ENCODE measurements around the gene RAPGEF4. TPM values are rescaled to one million over a fixed set of nuclear protein-coding genes. Genes with fewer than 3 reads are reported as not detected.

The RAPGEF4 gene
- total RNA-seq, 2 experiments from 2014 or later = 0.23 to 0.40 TPM

DNA sequence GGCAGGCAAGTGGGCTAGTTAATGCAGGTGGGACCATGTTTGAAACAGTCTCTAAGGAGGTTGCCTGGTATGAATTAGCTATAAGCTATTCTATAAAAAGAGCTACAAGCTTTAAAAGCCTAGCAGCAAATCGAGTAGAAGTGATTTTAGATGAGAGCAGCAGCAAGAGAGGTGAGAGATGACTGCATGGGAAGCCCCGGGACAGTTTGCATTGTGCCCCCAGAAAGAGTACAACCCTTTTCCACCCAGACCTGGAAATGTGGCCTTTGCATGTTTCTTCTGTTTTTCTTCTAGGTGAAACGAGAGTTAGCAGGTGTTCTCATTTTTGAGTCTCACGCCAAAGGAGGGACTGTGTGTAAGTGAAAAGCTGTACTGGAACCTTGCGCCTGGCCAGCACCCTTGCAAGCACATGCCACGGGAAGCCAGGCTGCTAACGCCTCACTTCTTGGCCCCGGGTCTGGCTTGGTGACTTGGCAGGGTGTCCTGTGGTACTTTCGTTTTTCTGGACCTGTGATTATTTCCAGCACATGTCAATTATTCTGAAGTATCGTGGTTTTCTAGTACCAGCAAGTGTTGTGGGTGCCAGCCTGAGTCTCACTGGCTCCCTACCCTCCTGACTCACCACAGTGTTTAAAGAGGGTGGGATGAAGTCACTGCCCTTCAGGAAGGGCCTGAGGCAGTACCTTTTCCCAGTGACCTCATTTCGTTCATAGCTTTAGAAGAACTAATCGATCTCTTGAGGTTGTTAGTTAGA, 249.7 kb downstream of the RAPGEF4 start:
- Mint-ChIP-seq H3K9me3 (no peaks in the 10 kb centered on the region), H3K4me3 (no peak overlapping the region), H3K27me3 (peaks cover 20% of the 10 kb centered on the region), H3K27ac (no peak overlapping the region), H3K36me3 (ENCODE audit: low read depth) (no peaks in the 10 kb centered on the region), H3K4me1 (peaks cover 5% of the 10 kb centered on the region)
- ChIA-PET CTCF (interaction anchor here (1.5 kb wide), 1 partner anchor 41 kb away, joined by 3 read pairs; no protein-coding TSS in a partner anchor), POLR2A (no interaction called here)
- DNase-seq = no peak

- POLR2A ChIA-PET = no interaction called here
- Mint-ChIP-seq H3K27ac (no peak overlapping the region), H3K4me1 (peaks cover 5% of the 10 kb centered on the region), H3K9me3 (no peaks in the 10 kb centered on the region), H3K36me3 (ENCODE audit: low read depth) (no peaks in the 10 kb centered on the region), H3K4me3 (no peak overlapping the region), H3K27me3 (peaks cover 26% of the 10 kb centered on the region)
- CTCF ChIA-PET = no interaction called here
- no peak for DNase-seq
Measured at GRCh38 chr2:172986040-172986439, 250.4 kb downstream of the RAPGEF4 start.

DNA sequence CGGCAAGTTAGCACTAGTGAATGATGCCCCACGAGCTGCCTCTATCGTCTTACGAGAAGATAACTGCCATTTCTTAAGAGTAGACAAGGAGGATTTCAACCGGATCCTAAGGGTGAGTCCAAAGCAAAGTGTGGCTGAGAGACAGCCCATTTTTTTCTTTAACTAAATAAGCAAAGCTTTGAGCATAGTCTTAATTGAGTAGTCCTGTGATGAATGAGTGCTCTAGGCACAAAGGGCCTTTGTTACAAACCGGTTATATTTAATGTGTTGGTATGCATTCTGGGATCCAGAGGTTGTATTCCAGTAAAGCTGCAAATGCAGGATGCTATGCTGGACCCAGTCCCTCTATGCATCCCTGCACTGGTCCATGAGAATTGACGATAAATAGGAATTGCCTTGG, 253.1 kb downstream of the RAPGEF4 start:
- POLR2A ChIA-PET = no interaction called here
- peaks cover 5% of the 10 kb centered on the region for H3K4me1 Mint-ChIP-seq
- H3K36me3 Mint-ChIP-seq (ENCODE audit: low read depth) = no peaks in the 10 kb centered on the region
- CTCF ChIA-PET = no interaction called here
- H3K4me3 Mint-ChIP-seq = no peak overlapping the region
- H3K9me3 Mint-ChIP-seq = no peaks in the 10 kb centered on the region
- H3K27ac Mint-ChIP-seq = no peak overlapping the region
- DNase-seq = no peak
- H3K27me3 Mint-ChIP-seq = peaks cover 27% of the 10 kb centered on the region

DNA sequence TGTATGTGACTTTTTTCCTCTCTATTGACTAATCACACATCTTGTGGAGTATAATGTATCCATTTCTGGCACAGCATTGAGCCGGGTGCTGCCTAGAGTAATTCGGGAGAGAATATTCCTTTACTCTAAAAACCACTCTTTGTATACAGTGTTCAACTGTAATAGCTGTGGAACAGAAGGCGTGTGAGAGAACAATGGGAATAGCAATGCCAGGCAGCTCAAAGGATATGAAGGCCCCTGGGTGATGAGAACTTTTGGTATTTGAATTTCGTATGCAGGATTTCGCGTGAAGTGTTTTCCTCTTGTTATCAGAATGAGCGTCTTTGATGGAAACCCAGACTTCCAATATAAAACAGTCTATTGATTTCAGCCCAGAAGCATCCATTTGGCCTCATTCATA, 255.4 kb downstream of the RAPGEF4 start:
- Mint-ChIP-seq H3K27ac (no peak overlapping the region), H3K4me1 (peaks cover 1% of the 10 kb centered on the region), H3K9me3 (no peaks in the 10 kb centered on the region), H3K36me3 (ENCODE audit: low read depth) (no peaks in the 10 kb centered on the region), H3K4me3 (no peak overlapping the region), H3K27me3 (peaks cover 27% of the 10 kb centered on the region)
- ChIA-PET CTCF (interaction anchor here (1.6 kb wide), 1 partner anchor 19 kb away, joined by 3 read pairs; no protein-coding TSS in a partner anchor), POLR2A (no interaction called here)
- no peak for DNase-seq

DNA sequence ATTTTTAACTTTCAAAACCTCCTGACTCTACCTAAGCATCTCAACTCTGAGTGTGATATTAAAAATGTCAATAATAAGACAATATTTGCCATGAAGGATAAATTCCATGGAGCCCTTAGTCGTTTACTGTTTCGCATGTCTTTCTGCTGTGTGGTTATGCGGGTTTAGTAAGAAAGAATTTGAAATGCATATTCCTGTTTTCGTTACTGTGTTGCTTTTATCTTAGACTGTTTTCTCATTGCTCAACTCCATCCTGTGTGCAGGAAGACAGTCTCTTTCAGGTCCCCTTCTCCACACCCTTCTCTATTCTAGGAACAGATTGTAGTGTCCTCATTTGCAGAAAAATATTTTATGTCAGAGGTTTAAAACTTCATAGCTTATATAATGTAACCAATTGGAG, 257.5 kb downstream of the RAPGEF4 start:
- ChIA-PET CTCF (no interaction called here), POLR2A (no interaction called here)

DNA sequence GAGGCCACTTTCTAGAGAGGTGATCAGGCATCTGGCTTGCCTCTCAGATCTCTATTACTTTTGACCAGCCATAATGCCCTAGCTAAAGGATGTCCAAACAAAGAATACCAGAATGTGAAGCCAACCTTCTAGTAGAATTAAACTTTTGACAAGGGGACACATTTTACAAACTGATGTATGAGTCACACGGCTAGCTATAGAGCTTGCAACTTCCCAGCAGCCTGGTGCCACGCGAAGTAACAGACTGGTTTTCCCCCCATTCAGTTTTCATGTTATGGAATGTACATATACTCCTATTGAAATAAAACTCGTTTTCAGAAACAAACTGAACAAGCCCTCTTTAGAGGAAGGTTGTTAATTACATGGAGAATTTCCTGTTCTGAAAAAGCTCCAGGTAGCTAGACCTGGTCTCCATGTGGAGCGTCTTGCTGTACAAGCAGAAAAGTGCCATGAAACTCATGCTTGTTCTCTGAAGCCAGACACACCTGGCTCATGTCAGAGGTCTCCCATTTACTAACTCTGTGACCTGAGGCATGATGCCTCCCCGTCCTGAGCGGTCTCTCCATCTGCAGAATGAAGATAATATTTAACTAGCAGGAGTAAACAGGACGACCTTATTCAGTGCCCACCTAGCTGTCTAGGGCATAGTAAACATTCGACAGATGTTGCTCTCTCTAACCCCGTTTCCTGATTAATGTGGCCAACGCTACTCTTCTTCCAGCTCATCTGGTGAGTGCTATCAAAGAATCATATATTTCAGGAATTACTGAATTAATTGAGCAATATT, 258.5 kb downstream of the RAPGEF4 start:
- DNase-seq = no peak
- H3K4me3 Mint-ChIP-seq = no peak overlapping the region
- peaks cover 40% of the 10 kb centered on the region for H3K27me3 Mint-ChIP-seq
- H3K27ac Mint-ChIP-seq = no peak overlapping the region
- POLR2A ChIA-PET = no interaction called here
- CTCF ChIA-PET = no interaction called here
- no peaks in the 10 kb centered on the region for H3K36me3 Mint-ChIP-seq (ENCODE audit: low read depth)
- H3K9me3 Mint-ChIP-seq = no peaks in the 10 kb centered on the region
- H3K4me1 Mint-ChIP-seq = no peaks in the 10 kb centered on the region

More for the DNA sequence above, 257.5 kb downstream of the RAPGEF4 start:
- Mint-ChIP-seq H3K27me3 (peaks cover 38% of the 10 kb centered on the region), H3K36me3 (ENCODE audit: low read depth) (no peaks in the 10 kb centered on the region), H3K4me1 (no peaks in the 10 kb centered on the region), H3K9me3 (no peaks in the 10 kb centered on the region), H3K27ac (no peak overlapping the region), H3K4me3 (no peak overlapping the region)
- DNase-seq = no peak

DNA sequence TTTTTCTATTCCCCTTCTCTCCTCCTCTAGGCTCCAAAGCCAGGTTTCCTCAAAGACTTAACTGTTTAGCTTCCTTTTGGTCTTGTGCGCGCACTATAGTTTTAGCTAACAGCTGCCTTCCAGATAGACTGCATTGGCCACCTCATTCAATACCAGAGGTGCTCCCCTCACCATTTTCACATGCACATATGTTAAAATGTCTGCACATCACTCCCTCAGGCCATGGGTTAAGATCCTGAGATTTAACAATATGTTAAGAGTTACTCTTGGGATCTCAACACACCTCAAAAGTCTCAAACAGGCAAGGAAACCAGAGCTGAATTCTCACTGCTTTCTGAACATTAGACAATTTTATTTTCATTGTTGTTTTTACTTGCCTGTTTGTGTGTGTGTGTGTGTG, 259.2 kb downstream of the RAPGEF4 start:
- no peaks in the 10 kb centered on the region for H3K9me3 Mint-ChIP-seq
- POLR2A ChIA-PET = no interaction called here
- no peak for DNase-seq
- H3K27me3 Mint-ChIP-seq = peaks cover 35% of the 10 kb centered on the region
- H3K36me3 Mint-ChIP-seq (ENCODE audit: low read depth) = no peaks in the 10 kb centered on the region
- CTCF ChIA-PET = no interaction called here
- H3K27ac Mint-ChIP-seq = no peak overlapping the region
- no peaks in the 10 kb centered on the region for H3K4me1 Mint-ChIP-seq
- no peak overlapping the region for H3K4me3 Mint-ChIP-seq

- Mint-ChIP-seq H3K9me3 (no peaks in the 10 kb centered on the region), H3K4me1 (no peaks in the 10 kb centered on the region), H3K4me3 (no peak overlapping the region), H3K27me3 (peaks cover 37% of the 10 kb centered on the region), H3K27ac (no peak overlapping the region), H3K36me3 (ENCODE audit: low read depth) (no peaks in the 10 kb centered on the region)
- ChIA-PET CTCF (no interaction called here), POLR2A (no interaction called here)
- no peak for DNase-seq
Measured at GRCh38 chr2:172995323-172996244, 259.9 kb downstream of the RAPGEF4 start.

DNA sequence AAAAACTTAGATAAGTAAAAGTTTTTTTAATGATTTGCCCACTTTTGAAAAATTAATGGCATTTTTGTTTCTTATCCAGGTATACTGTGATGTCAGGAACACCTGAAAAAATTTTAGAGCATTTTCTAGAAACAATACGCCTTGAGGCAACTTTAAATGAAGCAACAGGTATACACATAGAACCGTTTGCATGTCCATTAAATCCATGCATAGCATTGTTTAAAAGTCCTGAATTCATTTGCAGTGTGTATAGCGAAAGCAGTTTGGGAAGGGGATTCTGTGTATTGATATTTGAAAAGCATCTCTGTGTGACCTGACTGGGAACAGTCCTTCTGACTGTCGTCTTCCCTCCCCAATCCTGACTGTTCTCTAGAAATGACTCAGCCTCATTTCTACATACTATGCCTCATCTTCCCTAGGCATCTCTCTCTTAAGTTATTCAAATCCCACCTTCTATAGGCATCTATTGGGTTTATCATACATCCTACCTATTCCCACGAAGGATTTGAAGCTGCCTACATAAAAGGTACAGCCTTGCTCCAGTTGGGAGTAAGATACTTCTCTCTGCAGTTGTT, 260.8 kb downstream of the RAPGEF4 start:
- H3K27me3 Mint-ChIP-seq = peaks cover 35% of the 10 kb centered on the region
- no peak overlapping the region for H3K27ac Mint-ChIP-seq
- POLR2A ChIA-PET = no interaction called here
- no peak overlapping the region for H3K4me3 Mint-ChIP-seq
- no peaks in the 10 kb centered on the region for H3K4me1 Mint-ChIP-seq
- no peak for DNase-seq
- CTCF ChIA-PET = no interaction called here
- H3K36me3 Mint-ChIP-seq (ENCODE audit: low read depth) = no peaks in the 10 kb centered on the region
- no peaks in the 10 kb centered on the region for H3K9me3 Mint-ChIP-seq

DNA sequence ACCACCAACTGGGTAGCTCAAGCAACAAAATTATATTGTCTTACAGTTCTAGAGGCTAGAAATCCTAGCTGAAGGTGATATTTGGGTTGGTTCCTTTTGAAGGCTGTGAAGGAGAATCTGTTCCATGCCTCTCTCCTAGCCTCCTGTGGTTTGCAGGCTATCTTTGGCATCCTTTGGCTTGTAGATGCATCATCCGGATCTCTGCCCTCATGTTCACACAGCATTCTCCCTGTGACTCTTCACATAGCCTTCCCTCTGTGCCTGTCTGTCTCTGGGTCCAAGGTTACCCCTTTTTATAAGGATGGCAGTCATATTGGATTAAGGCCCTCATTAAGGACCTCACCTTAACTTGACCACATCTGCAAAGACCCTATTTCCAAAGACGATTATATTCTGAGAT, 261.4 kb downstream of the RAPGEF4 start:
- no peaks in the 10 kb centered on the region for H3K4me1 Mint-ChIP-seq
- H3K4me3 Mint-ChIP-seq = no peak overlapping the region
- ChIA-PET POLR2A (no interaction called here), CTCF (no interaction called here)
- no peak for DNase-seq
- H3K27me3 Mint-ChIP-seq = peaks cover 36% of the 10 kb centered on the region
- H3K27ac Mint-ChIP-seq = no peak overlapping the region
- no peaks in the 10 kb centered on the region for H3K9me3 Mint-ChIP-seq
- H3K36me3 Mint-ChIP-seq (ENCODE audit: low read depth) = no peaks in the 10 kb centered on the region

DNA sequence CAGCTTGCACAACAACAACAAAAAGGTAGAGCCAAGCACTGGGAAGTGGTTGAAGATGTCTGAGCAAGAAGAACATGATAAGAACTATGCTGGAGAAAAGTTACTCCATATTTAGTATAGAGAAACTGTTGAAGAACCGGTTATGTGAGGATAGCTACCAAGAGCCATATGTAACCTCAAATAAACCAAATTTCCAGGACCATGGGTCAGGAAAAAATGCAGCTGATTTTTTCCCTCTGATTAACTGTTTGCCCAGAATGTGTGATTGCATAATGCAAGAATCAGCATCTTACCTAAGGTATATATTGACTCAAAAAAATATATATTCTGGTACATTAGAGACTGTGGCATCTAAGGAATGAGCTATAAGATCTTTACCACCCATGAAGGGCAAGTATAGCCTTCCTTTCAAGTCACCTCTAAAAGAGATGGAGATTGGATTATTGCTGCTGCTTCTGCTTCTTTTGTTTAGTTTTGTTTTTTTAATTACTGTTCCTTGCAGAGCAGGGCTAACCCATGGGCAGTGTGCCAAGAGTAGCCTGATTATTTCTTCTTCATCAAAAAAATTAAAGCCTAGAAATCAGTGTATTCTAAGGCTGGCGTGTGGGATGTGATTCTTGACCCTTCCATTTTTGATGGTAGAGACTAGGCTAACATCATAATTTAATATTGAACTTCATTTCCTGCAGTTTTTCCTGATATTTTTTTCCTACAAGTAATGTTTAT, 263.1 kb downstream of the RAPGEF4 start:
- Mint-ChIP-seq H3K9me3 (no peaks in the 10 kb centered on the region), H3K27me3 (peaks cover 39% of the 10 kb centered on the region), H3K27ac (no peak overlapping the region), H3K4me1 (no peaks in the 10 kb centered on the region), H3K4me3 (no peak overlapping the region), H3K36me3 (ENCODE audit: low read depth) (no peaks in the 10 kb centered on the region)
- POLR2A ChIA-PET = no interaction called here
- CTCF ChIA-PET = no interaction called here
- DNase-seq = no peak

GRCh38 chr2:172999641-173000386, 264.2 kb downstream of the RAPGEF4 start:
- peaks cover 37% of the 10 kb centered on the region for H3K27me3 Mint-ChIP-seq
- no peaks in the 10 kb centered on the region for H3K36me3 Mint-ChIP-seq (ENCODE audit: low read depth)
- H3K9me3 Mint-ChIP-seq = no peaks in the 10 kb centered on the region
- no peak overlapping the region for H3K4me3 Mint-ChIP-seq
- no peak overlapping the region for H3K27ac Mint-ChIP-seq
- POLR2A ChIA-PET = no interaction called here
- H3K4me1 Mint-ChIP-seq = no peaks in the 10 kb centered on the region
- CTCF ChIA-PET = interaction anchor here (0.7 kb wide), 1 partner anchor 132 kb away, joined by 5 read pairs; no protein-coding TSS in a partner anchor
- DNase-seq = no peak
